GM04503 (cell line): Measurements from ENCODE around the gene MARCO.

Experiments used
- DNase-seq: peaks from one replicate; pipeline ENCODE4 v3.0.0-alpha.2; 2012; ENCODE audit warnings: low read depth

Gene MARCO

DNA sequence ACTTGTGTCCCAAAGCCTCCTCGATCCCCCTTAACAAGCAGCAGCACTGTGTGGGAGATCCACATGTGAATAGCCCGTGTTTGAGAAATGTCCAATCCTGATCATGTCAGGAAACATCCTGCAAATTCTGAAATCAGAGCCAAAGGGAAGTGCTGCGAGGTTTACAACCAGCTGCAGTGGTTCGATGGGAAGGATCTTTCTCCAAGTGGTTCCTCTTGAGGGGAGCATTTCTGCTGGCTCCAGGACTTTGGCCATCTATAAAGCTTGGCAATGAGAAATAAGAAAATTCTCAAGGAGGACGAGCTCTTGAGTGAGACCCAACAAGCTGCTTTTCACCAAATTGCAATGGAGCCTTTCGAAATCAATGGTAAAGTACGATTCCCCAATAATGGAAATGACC, at the start of gene MARCO:
Gene MARCO, plus strand, starts transcription at position 164 of the 400 bp plus-strand sequence. Its CDS starts 107 bp downstream, at position 271.
- DNase-seq: no peak

DNA sequence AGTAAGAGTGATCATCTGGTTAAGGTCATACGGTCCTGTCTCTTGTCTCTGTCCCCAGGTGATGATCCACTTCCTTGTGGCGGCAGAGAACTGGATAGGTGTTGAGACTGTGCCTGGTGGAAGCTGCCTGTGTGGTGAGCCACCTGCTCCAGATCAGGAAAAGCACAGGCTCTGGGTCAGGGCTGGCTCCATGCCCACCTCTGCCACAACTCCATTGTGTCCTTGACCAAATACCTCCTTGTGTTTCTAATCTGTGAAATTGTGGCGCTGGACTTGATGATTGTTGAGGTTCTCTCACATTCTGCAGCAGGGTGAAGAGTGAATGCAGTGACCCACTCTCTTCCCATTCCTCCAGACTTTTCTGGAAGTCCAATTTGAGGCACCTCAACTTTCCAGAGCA, 48.9 kb upstream of the MARCO start:
- no peak for DNase-seq

DNA sequence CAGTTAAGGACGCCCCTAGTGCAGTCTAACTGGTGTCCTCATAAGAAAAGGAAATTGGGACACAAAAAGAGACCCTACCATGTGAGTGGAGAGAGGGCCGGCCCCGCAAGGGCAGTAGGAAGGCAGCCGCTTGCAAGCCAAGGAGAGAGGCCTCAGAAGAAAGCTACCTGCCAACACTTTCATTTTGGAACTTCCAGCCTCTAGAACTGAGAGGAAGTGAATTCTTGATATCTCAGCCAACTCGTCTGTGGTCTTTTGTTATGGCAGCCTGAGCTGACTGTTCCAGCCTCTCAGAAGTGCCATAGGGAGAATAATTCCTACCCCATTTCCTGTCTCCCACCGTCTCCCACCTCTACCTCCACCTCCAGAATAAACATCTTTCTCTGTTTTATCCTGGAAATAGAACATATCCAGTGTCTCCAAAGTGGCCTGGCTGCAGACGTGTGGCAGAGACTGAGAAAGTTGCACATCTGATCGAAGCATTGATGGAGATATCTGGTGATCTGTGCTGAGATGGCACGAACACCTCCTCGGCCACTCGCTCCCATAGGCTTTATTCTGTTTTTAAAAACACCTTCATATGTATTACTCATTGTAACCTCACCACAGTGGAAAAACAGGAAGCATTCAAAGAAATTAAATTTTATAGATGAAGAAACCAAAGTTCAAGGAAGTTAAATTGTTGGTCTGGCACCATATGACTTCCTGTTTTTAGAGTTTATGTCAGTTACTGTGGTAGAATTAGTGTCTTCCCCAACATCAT, 39.5 kb upstream of the MARCO start:
- DNase-seq: no peak

GRCh38 chr2:118903029-118903351, 39.0 kb upstream of the MARCO start:
- DNase-seq: no peak

- DNase-seq: no peak
These were observed 38.2 kb upstream of the MARCO start for GRCh38 chr2:118903551-118904479.

DNA sequence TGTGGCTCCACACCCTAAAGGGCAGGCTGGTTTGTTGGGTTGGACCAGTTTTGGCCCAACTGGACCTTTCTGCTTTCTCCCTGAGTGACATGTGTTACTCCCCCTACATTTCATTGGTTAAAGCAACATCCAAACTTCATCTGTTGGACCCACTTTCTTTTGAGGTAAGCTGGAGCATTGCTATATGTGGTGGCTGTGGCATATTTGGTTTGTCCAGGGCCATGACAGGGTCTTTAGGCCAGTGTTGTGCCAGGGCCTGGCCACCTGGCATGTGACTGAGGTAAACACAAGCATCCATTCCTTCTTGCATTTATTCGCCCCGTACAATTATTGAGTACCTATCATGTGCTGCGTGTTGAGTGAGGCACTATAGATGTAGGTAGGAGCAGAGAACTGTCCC, 36.8 kb upstream of the MARCO start:
- no peak for DNase-seq

DNA sequence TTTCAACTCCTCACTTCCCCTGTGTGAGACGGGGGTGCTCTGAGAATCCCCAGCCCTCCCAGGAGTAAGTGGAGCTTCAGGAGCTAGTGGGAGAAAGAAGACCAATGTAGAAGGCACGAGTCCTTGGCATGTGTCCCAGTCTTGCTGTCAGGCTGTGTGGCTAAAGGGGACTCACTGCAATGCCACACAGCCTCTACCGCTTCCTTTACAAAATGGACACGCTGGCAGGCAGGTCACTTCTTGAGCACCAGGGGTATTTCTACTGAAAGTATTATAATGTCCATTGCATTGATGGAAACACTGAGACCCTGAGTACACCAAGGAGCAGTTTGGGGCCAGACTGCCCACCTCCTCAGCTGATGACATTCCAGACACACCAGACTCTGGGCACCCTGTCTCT, 35.8 kb upstream of the MARCO start:
- DNase-seq: no peak

GRCh38 chr2:118907759-118908158, 34.2 kb upstream of the MARCO start:
- DNase-seq: no peak

- DNase-seq: no peak
These were observed 32.8 kb upstream of the MARCO start for GRCh38 chr2:118909191-118909590.

GRCh38 chr2:118911166-118911856, 30.7 kb upstream of the MARCO start:
- no peak for DNase-seq

DNA sequence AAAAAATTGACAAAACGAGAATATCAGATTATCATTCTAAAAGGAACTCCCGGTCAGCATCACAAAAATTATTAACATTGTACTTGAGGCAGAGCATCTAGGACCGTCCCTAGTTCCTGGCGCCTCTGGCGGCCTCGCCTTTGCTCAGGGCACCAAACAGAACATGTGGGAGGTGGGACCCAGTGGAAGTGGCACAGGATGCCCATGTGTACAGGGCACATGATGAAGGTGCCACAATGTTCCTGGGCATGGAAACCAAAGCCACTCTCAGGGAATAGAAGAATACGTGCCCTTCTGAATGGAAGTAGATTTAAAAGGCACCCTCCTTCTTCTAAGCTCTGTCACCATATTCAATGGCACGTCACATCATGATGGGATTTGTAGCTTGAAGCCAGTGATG, 30.1 kb upstream of the MARCO start:
- no peak for DNase-seq

DNA sequence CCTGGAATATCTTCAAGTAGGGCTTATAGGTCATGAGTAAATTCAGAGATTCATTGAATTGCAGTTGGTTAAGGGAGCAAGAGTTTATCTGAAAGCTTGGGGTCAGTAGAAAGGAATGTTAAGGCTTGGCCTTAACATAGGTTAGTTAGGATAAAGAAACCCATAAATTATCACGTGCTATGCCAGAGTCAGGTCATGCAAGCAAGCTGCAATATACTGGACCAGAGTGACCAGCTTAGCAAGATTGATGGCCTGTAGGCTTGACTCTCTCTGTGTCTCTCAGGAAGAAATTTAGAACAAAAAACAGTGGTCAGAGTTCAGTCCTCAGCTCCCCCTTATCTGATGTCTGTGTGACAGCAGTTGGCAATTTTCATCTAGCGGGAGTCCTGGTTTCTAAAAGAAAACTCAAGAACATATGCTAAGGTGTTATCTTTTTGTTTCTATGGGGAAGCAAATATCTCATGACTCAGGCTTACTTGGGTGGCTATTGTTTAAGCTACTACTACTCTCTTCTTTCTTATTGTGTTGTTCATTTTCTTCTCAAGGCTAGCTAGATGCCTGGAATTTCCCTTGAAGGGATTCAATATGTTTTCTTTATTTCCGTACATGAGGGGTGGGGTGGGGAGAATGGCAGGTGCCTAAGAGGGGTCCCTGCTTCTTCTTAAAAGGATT, 28.7 kb upstream of the MARCO start:
- DNase-seq: no peak

DNA sequence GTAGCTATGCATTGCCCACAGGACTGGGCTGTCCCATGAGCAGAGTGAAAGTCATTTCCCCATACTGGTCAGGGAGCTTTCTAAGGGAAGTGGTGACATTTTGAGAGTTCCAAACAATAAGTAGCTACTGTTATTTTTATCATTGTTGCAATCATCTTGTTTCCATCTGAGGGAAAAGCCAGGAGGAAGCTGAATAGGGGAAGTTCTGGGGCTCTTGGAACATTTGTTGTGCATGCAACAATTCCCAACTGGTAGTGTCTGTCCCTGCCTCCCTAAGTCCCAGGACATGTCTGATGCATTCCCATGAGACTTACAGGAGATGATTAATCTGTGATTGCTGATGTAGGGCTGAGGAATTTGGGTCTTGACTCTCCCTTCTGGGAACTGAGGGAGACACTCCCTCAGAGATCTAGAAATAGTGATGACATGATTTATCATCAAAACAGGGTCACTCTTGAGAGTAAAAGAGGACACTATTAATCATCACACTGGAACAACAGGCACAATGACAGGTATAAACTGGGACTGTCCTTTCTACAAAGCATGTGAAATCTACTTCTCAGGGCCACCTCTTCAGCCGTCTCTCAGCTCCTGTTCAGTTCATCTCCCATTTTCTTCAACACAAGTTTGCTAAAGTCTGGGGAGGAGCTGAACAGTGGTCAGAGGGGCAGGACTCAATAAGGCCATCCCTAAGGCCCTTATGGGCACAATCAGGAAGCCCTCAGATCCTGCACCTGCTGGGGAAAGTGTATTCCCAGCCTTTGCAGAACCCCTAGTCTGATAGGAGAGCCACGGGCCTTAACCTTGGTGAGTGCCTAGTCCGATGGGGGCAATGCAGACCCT, 28.0 kb upstream of the MARCO start:
- DNase-seq: no peak

GRCh38 chr2:118914721-118915453, 27.1 kb upstream of the MARCO start:
- DNase-seq: no peak

- no peak for DNase-seq
These were observed 24.0 kb upstream of the MARCO start for GRCh38 chr2:118918017-118918416.

- no peak for DNase-seq
These were observed 20.3 kb upstream of the MARCO start for GRCh38 chr2:118921646-118922045.

- DNase-seq: no peak
These were observed 19.7 kb upstream of the MARCO start for GRCh38 chr2:118922254-118922653.

DNA sequence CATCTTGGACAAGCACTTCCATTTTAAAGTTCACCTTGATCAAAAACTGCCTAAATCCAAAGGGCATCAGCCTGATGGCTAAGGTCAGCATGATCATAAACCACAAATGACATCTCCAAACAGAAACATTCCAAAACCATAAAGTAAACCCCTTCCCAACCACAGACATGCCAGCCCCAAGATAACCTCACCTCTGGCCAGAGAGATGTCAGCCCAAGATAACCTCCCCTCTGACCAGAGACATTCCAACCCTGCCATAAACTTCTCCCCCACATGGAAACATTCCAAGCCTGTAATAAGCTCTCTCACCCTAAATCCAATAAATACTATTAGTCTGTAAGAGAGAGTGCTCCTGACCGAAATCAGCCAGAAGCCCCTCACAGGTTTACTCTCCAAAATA, 18.6 kb upstream of the MARCO start:
- DNase-seq: no peak

DNA sequence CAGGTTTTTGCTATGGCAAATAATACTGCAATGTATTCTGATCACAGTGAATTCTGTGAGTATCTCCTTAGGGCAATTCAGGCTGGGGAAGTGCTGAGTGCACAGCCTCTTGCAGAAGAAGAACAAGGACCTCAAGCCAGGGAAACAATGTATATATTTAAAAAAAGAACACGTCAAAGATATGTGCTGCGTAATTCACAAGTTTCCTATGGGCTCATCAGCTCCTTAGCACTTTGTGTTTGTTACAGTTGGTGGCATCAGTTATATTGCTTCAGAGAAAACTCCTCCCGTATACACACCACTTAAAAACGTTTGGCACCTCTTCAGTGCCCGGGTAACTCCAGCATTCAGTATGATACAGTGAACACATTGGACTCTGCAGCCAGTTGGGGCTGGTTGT, 16.5 kb upstream of the MARCO start:
- DNase-seq: no peak

DNA sequence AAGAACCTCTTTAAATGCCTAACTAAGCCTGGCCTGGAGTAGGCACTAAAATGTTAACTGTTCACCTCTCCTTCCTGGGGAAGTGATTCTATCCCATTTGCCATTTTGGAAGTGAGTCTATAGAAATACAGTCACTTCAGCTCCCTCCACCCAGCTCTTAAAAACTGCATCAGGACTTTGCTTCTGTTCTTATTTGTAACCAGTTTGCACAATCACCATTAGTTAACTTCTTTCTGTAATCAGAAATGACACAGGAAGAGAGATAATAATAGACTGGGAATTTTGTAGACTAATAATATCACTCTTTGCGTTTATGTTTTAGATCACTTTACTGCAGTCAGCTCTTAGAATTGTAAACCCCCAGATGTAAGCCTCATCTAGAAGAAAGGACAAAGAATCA, 16.0 kb upstream of the MARCO start:
- DNase-seq: no peak

DNA sequence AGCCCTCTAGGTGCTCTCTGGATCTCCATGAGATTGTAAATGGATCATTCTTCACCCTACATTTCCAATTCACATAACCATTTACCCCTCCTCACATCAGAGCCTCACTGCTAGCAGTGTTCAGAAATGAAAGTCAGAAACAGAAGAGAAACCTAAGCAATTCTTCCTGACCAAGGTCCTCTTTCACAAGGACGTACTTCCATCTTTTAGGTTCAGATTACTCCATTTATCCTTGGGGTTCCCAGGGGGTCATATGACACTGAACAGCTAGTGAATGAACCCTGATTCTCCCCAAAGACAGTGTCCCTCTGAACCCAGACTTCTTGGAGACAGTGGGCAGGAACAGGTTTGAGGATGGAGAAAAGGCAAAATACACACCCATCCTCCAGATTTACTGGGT, 12.9 kb upstream of the MARCO start:
- no peak for DNase-seq
